DOHH2 (cell line): ENCODE results near the gene SKA1.

ENCODE experiments used
- H3F3A ChIP-seq: fragments of 200-600 bp; sonication (generic), shearing (Covaris generic); 2 replicates; pipeline ENCODE4 v1.6.0; 2016; ENCODE audit warnings: antibody characterized with exemption, mild to moderate bottlenecking; ENCODE audit not compliant: control insufficient read depth, insufficient read depth
- H3K27ac ChIP-seq: fragments of 200-600 bp; sonication (generic); 2 replicates; pipeline ENCODE4 v1.5.1; 2014; ENCODE audit warnings: low read depth, mild to moderate bottlenecking, low read length, moderate library complexity
- H3K27me3 ChIP-seq: fragments of 200-600 bp; sonication (generic); 2 replicates; pipeline ENCODE4 v1.6.1; 2014; ENCODE audit warnings: mild to moderate bottlenecking, low read length, mixed read lengths; ENCODE audit not compliant: control insufficient read depth
- H3K36me3 ChIP-seq: fragments of 200-600 bp; sonication (generic); 2 replicates; pipeline ENCODE4 v1.6.1; 2014; ENCODE audit warnings: mild to moderate bottlenecking, low read length, moderate library complexity, mixed read lengths; ENCODE audit not compliant: control insufficient read depth
- H3K4me1 ChIP-seq: fragments of 200-600 bp; sonication (generic); 2 replicates; pipeline ENCODE4 v1.6.1; 2014; ENCODE audit warnings: mild to moderate bottlenecking, low read length, mixed read lengths; ENCODE audit not compliant: control insufficient read depth
- H3K4me2 ChIP-seq: fragments of 200-600 bp; sonication (generic); 2 replicates; pipeline ENCODE4 v1.6.0; 2014; ENCODE audit warnings: mild to moderate bottlenecking, low read length, moderate library complexity
- H3K4me3 ChIP-seq: fragments of 200-600 bp; sonication (generic); 2 replicates; pipeline ENCODE4 v1.5.1; 2014; ENCODE audit warnings: mild to moderate bottlenecking, low read length, mixed read lengths
- H3K79me2 ChIP-seq: fragments of 200-600 bp; sonication (generic); 2 replicates; pipeline ENCODE4 v1.6.1; 2014; ENCODE audit warnings: mild to moderate bottlenecking, low read length, mixed read lengths; ENCODE audit not compliant: control insufficient read depth
- H3K9me2 ChIP-seq: fragments of 200-600 bp; sonication (generic); replicated peaks from 2 replicates; pipeline ENCODE4 v1.6.1; 2014; ENCODE audit warnings: mild to moderate bottlenecking, low read length, mixed read lengths; ENCODE audit not compliant: control insufficient read depth
- H3K9me3 ChIP-seq: fragments of 200-600 bp; sonication (generic); 2 replicates; pipeline ENCODE4 v1.6.1; 2014; ENCODE audit warnings: antibody characterized with exemption, low read length, mixed read lengths; ENCODE audit not compliant: control insufficient read depth, insufficient read depth
- H4K20me1 ChIP-seq: fragments of 200-600 bp; sonication (generic); 2 replicates; pipeline ENCODE4 v1.6.0; 2014; ENCODE audit warnings: low read depth, mild to moderate bottlenecking, antibody characterized with exemption, low read length, moderate library complexity; ENCODE audit not compliant: control insufficient read depth, insufficient read depth
- EZH2phosphoT487 ChIP-seq: fragments of 200-600 bp; sonication (generic); IDR thresholded peaks from 2 replicates; pipeline ENCODE4 v1.6.1; 2017; ENCODE audit warnings: borderline replicate concordance, mild to moderate bottlenecking, antibody characterized with exemption, low read length, moderate library complexity, mixed read lengths
- TF ChIP-seq, protein P1 (sequence below): fragments of 200-600 bp; sonication (generic); IDR thresholded peaks from one replicate; pipeline ENCODE4 v1.5.1; 2014; ENCODE audit warnings: antibody characterized with exemption, mild to moderate bottlenecking, low read depth, low read length; ENCODE audit not compliant: poor library complexity, severe bottlenecking

SKA1 gene

DNA sequence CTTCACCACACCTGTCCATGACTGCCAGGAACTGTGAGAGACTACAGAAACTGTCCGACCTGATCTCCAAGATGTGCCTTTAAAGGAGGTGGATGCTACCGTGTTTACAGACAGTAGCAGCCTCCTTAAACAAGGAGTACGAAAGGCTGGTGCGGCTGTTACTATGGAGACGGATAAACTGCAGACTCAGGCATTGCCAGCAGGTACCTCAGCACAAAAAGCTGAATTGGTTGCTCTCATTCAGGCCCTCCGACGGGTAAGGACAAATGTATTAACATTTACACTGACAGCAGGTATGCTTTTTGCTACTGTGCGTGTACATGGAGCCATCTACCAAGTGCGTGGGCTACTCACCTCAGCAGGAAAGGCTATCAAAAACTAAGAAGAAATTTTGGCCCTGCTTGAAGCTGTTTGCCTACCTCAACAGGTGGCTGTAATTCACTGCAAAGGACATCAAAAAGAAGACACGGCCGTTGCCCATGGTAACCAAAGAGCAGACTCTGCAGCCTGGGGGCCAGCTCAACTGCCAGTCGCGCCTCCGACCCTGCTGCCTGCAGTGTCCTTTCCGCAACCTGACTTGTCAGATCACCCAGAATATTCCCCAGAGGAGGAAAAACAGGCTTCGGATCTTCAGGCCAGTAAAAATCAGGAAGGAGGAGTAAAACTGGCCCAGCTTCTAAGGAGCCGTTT lies 30.9 kb downstream of the SKA1 start:
- Histone ChIP-seq H3K79me2 (no peaks in the 10 kb centered on the region), H3K36me3 (no peaks in the 10 kb centered on the region), H3K4me3 (no peak overlapping the region), H3K4me2 (no peak overlapping the region), H3K27ac (no peak overlapping the region), H4K20me1 (no peaks in the 10 kb centered on the region), H3K27me3 (peaks cover 10% of the 10 kb centered on the region), H3K9me2 (no peaks in the 10 kb centered on the region), H3K4me1 (no peaks in the 10 kb centered on the region), H3F3A (no peaks in the 10 kb centered on the region), H3K9me3 (no peaks in the 10 kb centered on the region)
- TF ChIP-seq, protein P1, sequence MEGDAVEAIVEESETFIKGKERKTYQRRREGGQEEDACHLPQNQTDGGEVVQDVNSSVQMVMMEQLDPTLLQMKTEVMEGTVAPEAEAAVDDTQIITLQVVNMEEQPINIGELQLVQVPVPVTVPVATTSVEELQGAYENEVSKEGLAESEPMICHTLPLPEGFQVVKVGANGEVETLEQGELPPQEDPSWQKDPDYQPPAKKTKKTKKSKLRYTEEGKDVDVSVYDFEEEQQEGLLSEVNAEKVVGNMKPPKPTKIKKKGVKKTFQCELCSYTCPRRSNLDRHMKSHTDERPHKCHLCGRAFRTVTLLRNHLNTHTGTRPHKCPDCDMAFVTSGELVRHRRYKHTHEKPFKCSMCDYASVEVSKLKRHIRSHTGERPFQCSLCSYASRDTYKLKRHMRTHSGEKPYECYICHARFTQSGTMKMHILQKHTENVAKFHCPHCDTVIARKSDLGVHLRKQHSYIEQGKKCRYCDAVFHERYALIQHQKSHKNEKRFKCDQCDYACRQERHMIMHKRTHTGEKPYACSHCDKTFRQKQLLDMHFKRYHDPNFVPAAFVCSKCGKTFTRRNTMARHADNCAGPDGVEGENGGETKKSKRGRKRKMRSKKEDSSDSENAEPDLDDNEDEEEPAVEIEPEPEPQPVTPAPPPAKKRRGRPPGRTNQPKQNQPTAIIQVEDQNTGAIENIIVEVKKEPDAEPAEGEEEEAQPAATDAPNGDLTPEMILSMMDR: no peak
- no peak for TF ChIP-seq EZH2phosphoT487

DNA sequence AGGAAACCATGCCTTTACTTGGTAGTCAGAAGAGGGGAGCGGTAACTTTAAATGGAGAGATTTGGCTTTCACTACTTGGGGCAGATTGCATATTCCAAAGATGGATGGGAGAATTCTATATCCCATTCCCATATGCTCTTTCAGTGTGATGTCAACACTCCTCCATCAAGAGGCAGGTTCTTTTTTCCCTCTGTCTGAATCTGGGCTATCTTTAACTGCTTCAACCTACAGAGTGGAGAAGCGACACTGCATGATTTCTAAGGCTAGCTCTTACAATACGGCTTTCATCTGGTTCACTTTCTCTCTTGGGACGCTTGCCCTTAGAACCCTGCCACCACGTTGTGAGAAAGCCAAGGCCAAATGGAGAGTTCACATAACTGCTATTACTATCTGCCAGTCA lies 34.4 kb downstream of the SKA1 start:
- no peak overlapping the region for H3K27ac ChIP-seq
- no peaks in the 10 kb centered on the region for H3K9me2 ChIP-seq
- H3K4me3 ChIP-seq: no peak overlapping the region
- no peaks in the 10 kb centered on the region for H3K9me3 ChIP-seq
- H3K4me1 ChIP-seq: no peaks in the 10 kb centered on the region
- peaks cover 4% of the 10 kb centered on the region; the same call in 1 of the 2 replicates for H3K27me3 ChIP-seq
- H3K36me3 ChIP-seq: no peaks in the 10 kb centered on the region
- H3F3A ChIP-seq: no peaks in the 10 kb centered on the region
- no peaks in the 10 kb centered on the region for H4K20me1 ChIP-seq
- H3K4me2 ChIP-seq: no peak overlapping the region
- H3K79me2 ChIP-seq: no peaks in the 10 kb centered on the region
- TF ChIP-seq, protein P1: no peak
- TF ChIP-seq EZH2phosphoT487: no peak

GRCh38 chr18:50410008-50410407 lies 35.2 kb downstream of the SKA1 start:
- no peaks in the 10 kb centered on the region for H3K9me2 ChIP-seq
- no peaks in the 10 kb centered on the region for H3K4me1 ChIP-seq
- TF ChIP-seq EZH2phosphoT487: no peak
- TF ChIP-seq, protein P1: no peak
- no peaks in the 10 kb centered on the region for H3K36me3 ChIP-seq
- H3K79me2 ChIP-seq: no peaks in the 10 kb centered on the region
- no peak overlapping the region for H3K4me2 ChIP-seq
- no peaks in the 10 kb centered on the region for H4K20me1 ChIP-seq
- H3F3A ChIP-seq: no peaks in the 10 kb centered on the region
- no peak overlapping the region for H3K27ac ChIP-seq
- peaks cover 4% of the 10 kb centered on the region; the same call in 1 of the 2 replicates for H3K27me3 ChIP-seq
- H3K9me3 ChIP-seq: no peaks in the 10 kb centered on the region
- no peak overlapping the region for H3K4me3 ChIP-seq
